Forelimb muscle (tissue), 1 donor: Measurements from ENCODE around the gene TCF7. TPM values are rescaled to one million over a fixed set of nuclear protein-coding genes. Genes with fewer than 3 reads are reported as not detected.

Experiments used
- DNase-seq: peaks from one replicate; pipeline ENCODE4 v3.0.0-alpha.2; 2013; ENCODE audit warnings: low read depth
- polyA plus RNA-seq: library from polyadenylated mRNA; unstranded; fragments of 120-200 nt; gene quantifications from one replicate; pipeline ENCODE4 v1.2.1, GENCODE V29; 2013; ENCODE audit not compliant: insufficient read length

TCF7 gene
- polyA plus RNA-seq, 1 donor, result 2.6 TPM

DNA sequence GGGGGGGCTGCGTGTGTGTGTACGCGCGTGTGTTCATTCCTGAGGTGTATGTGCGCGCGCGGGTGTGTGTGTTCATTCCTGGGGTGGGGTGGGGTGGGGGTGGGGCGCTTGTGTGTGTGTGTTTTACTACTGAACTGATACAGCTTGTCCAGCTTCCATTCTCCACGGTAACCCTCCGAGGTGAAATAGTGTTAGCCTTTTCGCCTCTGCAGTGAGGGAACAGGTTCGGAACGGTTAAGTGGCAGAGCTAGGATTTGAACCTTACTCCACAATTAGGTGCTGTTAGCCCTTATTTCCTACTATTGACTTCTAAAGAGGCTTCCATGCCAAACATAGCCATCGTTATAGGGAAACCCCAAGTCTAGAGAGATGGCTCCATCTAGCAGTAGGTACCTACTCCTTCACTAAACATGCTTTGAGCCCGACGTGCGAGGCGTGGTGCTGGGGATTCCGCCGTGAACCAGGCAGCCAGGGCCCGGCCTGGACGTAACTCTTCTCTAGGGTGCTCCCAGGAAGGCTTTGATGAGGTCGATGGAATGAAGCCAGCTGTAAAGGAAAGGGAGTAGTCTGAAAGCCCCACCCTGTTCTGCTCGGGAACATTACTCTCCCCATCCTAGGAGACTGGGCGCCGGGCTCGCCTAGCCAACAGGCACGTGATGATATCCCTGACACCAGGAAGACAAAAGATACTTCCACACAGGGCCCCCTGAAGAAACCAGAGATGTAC is 63.1 kb downstream of the TCF7 start:
- DNase-seq, result no peak

- DNase-seq, result no peak
Measured at GRCh38 chr5:134178096-134178419, 63.6 kb downstream of the TCF7 start.

GRCh38 chr5:134183481-134183880 is 69.0 kb downstream of the TCF7 start:
- no peak for DNase-seq

- no peak for DNase-seq
Measured at GRCh38 chr5:134184155-134185135, 70.0 kb downstream of the TCF7 start.

GRCh38 chr5:134188092-134188491 is 73.6 kb downstream of the TCF7 start:
- no peak for DNase-seq

- DNase-seq, result no peak
Measured at GRCh38 chr5:134189031-134189430, 74.5 kb downstream of the TCF7 start.

DNA sequence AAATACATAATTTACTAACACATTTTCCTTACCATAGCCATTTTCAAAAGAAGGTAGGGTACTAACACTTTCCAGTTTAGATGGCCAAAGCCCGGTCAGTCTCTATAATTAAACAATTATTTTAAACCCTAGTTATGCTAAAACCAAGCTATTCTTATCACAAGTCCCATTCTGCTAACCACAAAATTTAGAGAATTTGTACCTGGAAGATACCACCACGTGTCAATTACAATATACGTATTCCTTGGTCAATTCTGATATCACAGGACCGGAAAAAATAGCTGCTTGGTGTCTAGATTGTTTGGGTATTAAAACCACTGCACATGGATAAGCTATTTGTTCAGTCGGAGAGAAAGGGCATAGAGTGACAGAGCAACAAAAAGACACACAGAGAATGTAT is 81.2 kb downstream of the TCF7 start:
- DNase-seq, result no peak

Other genes starting within 250 kb of the TCF7 start
- gene C5orf15, start 146.1 kb upstream of the TCF7 start, polyA plus RNA-seq, result 57.1 TPM
- gene VDAC1, start 109.7 kb upstream of the TCF7 start, polyA plus RNA-seq, result 214 TPM
- gene SKP1, start 62.3 kb downstream of the TCF7 start, polyA plus RNA-seq, result 360 TPM
- 124 TPM for gene PPP2CA, start 111.4 kb downstream of the TCF7 start, polyA plus RNA-seq